ENCODE results near the gene LCNL1. TPM values are rescaled to one million over a fixed set of nuclear protein-coding genes. Genes with fewer than 3 reads are reported as not detected.
A peak's percentile ranks its signal among the peaks of the same experiment; 100 is the strongest.

LCNL1 gene
- total and polyA plus RNA-seq, 4 experiments from 2014 or later, result 0.14 to 0.17 TPM; not detected in 2

DNA sequence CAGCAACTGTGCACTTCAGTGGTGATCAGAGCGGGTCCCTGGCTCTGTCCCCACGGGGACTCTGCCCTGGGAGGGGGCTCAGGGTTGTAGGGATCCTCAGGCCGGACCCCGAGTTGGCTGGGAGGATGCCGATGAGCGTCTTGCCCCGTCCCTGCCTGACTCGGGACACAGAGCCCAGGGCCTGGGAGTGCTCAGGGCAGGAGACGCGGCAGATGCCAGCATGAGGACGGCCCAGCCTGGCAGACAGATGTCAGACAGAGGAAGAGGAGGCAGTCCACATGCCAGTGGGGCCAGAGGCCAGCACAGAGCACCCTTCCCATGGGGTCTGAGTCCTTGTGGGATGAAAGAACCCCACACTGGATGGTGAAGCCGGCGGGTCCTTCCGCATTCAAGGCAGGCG is 19.5 kb upstream of the LCNL1 start:
- Mint-ChIP-seq H3K27ac (peak overlapping the region in 4 of 7 donors; percentile 10 to 91 (median 78)), H3K9me3 (no peaks in the 10 kb centered on the region), H3K4me3 (peak overlapping the region in 1 of 8 donors; percentile 64), H3K4me1 (peaks cover 23 to 62% (median 33%) of the 10 kb centered on the region in 4 donors), H3K27me3 (no peaks in the 10 kb centered on the region), H3K36me3 (no peaks in the 10 kb centered on the region)
- Histone ChIP-seq H3K4me3 (ENCODE audit: low read length in 2 of 2) (no peak overlapping the region), H3K27ac (ENCODE audit: low read depth, low read length) (no peak overlapping the region), H3K9me3 (ENCODE audit: control insufficient read depth in 1 of 2, low read length in 2 of 2) (no peaks in the 10 kb centered on the region), H3K4me1 (ENCODE audit: insufficient read depth, low read length) (peaks cover 69% of the 10 kb centered on the region), H3K27me3 (ENCODE audit: insufficient read depth, low read length) (no peaks in the 10 kb centered on the region), H3K36me3 (ENCODE audit: insufficient read depth, low read length) (no peaks in the 10 kb centered on the region)
- intact Hi-C loops (cut with micrococcal nuclease), result no loop called here
- no peak for DNase-seq
- CTCF ChIA-PET (ENCODE audit: partially characterized antibody), result interaction anchor here (1.1 kb wide), 1 partner anchor 15 kb away, joined by 3 read pairs; no protein-coding TSS in a partner anchor
- POLR2A ChIA-PET (ENCODE audit: partially characterized antibody), result interaction anchor here (9.2 kb wide), 1 partner anchor 12 kb away, joined by 75 read pairs; no protein-coding TSS in a partner anchor

- no peak overlapping the region for H3K27ac ChIP-seq (ENCODE audit: low read depth, low read length)
- Mint-ChIP-seq H3K4me1 (peaks cover 23 to 58% (median 33%) of the 10 kb centered on the region in 4 donors), H3K27ac (peak overlapping the region in 1 of 7 donors; percentile 10), H3K4me3 (no peak overlapping the region), H3K36me3 (no peaks in the 10 kb centered on the region), H3K27me3 (no peaks in the 10 kb centered on the region), H3K9me3 (no peaks in the 10 kb centered on the region)
- CTCF ChIA-PET (ENCODE audit: partially characterized antibody), result interaction anchor here (1.1 kb wide), 1 partner anchor 16 kb away, joined by 3 read pairs; no protein-coding TSS in a partner anchor
- no peaks in the 10 kb centered on the region for H3K36me3 ChIP-seq (ENCODE audit: insufficient read depth, low read length)
- H3K9me3 ChIP-seq (ENCODE audit: control insufficient read depth in 1 of 2, low read length in 2 of 2), result no peaks in the 10 kb centered on the region
- no peak for DNase-seq
- H3K4me1 ChIP-seq (ENCODE audit: insufficient read depth, low read length), result peaks cover 65% of the 10 kb centered on the region
- H3K4me3 ChIP-seq (ENCODE audit: low read length in 2 of 2), result no peak overlapping the region
- intact Hi-C loops (cut with micrococcal nuclease), result no loop called here
- H3K27me3 ChIP-seq (ENCODE audit: insufficient read depth, low read length), result no peaks in the 10 kb centered on the region
- POLR2A ChIA-PET (ENCODE audit: partially characterized antibody), result interaction anchor here (9.2 kb wide), 1 partner anchor 12 kb away, joined by 75 read pairs; no protein-coding TSS in a partner anchor
These were observed 19.0 kb upstream of the LCNL1 start for GRCh38 chr9:136963751-136964150.

DNA sequence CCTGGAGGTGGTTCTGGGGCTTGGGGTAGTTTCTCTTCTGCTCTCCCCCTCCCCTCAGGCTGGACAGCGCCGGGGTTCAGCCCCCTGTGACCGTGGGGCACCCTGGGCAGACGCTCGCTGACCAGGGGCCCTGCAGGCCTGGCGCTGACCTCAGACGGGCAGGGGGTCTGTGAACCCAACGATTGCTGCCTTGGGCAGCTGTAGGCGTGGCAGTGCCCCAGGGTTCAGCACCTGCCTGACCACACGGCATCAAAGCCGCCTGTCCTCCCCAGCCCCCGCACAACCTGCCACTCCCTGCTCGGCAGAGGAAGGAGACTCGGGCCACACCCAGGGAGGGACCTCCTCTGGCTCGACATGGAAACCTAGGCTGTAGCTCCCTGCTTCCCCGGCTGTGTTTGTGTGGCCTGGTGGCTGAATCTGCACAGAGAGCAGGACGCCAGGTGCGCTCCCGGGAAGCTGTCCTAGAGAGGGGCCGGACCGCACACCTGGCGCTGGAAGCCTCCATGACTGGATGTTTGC is 18.6 kb upstream of the LCNL1 start:
- Mint-ChIP-seq H3K4me1 (peaks cover 23 to 53% (median 33%) of the 10 kb centered on the region in 4 donors), H3K27ac (peak overlapping the region in 4 of 7 donors; percentile 64 to 72 (median 67)), H3K9me3 (no peaks in the 10 kb centered on the region), H3K4me3 (peak overlapping the region in 5 of 8 donors; percentile 25 to 61 (median 51)), H3K27me3 (no peaks in the 10 kb centered on the region), H3K36me3 (no peaks in the 10 kb centered on the region)
- Histone ChIP-seq H3K9me3 (ENCODE audit: control insufficient read depth in 1 of 2, low read length in 2 of 2) (no peaks in the 10 kb centered on the region), H3K27me3 (ENCODE audit: insufficient read depth, low read length) (no peaks in the 10 kb centered on the region), H3K27ac (ENCODE audit: low read depth, low read length) (no peak overlapping the region), H3K4me1 (ENCODE audit: insufficient read depth, low read length) (peaks cover 60% of the 10 kb centered on the region), H3K36me3 (ENCODE audit: insufficient read depth, low read length) (no peaks in the 10 kb centered on the region), H3K4me3 (ENCODE audit: low read length in 2 of 2) (no peak overlapping the region)
- ChIA-PET CTCF (ENCODE audit: partially characterized antibody) (no interaction called here), POLR2A (ENCODE audit: partially characterized antibody) (interaction anchor here (1.0 to 9.2 kb wide), 2 partner anchors 11 to 14 kb away, joined by 5 to 75 read pairs; no protein-coding TSS in a partner anchor)
- no peak for DNase-seq
- intact Hi-C loops (cut with micrococcal nuclease), result no loop called here

- peak overlapping the region in 5 of 7 donors; percentile 53 to 91 (median 72) for H3K27ac Mint-ChIP-seq
- Histone ChIP-seq H3K9me3 (ENCODE audit: control insufficient read depth in 1 of 2, low read length in 2 of 2) (no peaks in the 10 kb centered on the region), H3K36me3 (ENCODE audit: insufficient read depth, low read length) (no peaks in the 10 kb centered on the region), H3K4me1 (ENCODE audit: insufficient read depth, low read length) (peaks cover 54% of the 10 kb centered on the region), H3K27ac (ENCODE audit: low read depth, low read length) (no peak overlapping the region), H3K27me3 (ENCODE audit: insufficient read depth, low read length) (no peaks in the 10 kb centered on the region), H3K4me3 (ENCODE audit: low read length in 2 of 2) (no peak overlapping the region)
- ChIA-PET CTCF (ENCODE audit: partially characterized antibody) (interaction anchor here (0.6 to 0.8 kb wide), 2 partner anchors 16 to 70 kb away, joined by 3 read pairs; no protein-coding TSS in a partner anchor), POLR2A (ENCODE audit: partially characterized antibody) (interaction anchor here (1.0 to 9.2 kb wide), 3 partner anchors 10 to 27 kb away, joined by 5 to 75 read pairs (median 13); partner anchors contain the start of gene PAXX)
- intact Hi-C loops (cut with micrococcal nuclease), result no loop called here
- H3K4me1 Mint-ChIP-seq, result peaks cover 23 to 48% (median 33%) of the 10 kb centered on the region in 4 donors
- no peaks in the 10 kb centered on the region for H3K27me3 Mint-ChIP-seq
- peak overlapping the region in 6 of 8 donors; percentile 26 to 61 (median 54) for H3K4me3 Mint-ChIP-seq
- H3K9me3 Mint-ChIP-seq, result no peaks in the 10 kb centered on the region
- no peak for DNase-seq
- H3K36me3 Mint-ChIP-seq, result no peaks in the 10 kb centered on the region
These were observed 17.9 kb upstream of the LCNL1 start for GRCh38 chr9:136964833-136965422.

GRCh38 chr9:136965771-136966484 is 16.9 kb upstream of the LCNL1 start:
- H3K27me3 Mint-ChIP-seq, result no peaks in the 10 kb centered on the region
- no peaks in the 10 kb centered on the region for H3K36me3 Mint-ChIP-seq
- Histone ChIP-seq H3K27ac (ENCODE audit: low read depth, low read length) (peak overlapping the region; percentile 42), H3K27me3 (ENCODE audit: insufficient read depth, low read length) (no peaks in the 10 kb centered on the region), H3K9me3 (ENCODE audit: control insufficient read depth in 1 of 2, low read length in 2 of 2) (no peaks in the 10 kb centered on the region), H3K4me3 (ENCODE audit: low read length in 2 of 2) (no peak overlapping the region), H3K4me1 (ENCODE audit: insufficient read depth, low read length) (peaks cover 47% of the 10 kb centered on the region), H3K36me3 (ENCODE audit: insufficient read depth, low read length) (no peaks in the 10 kb centered on the region)
- no peaks in the 10 kb centered on the region for H3K9me3 Mint-ChIP-seq
- intact Hi-C loops (cut with micrococcal nuclease), result no loop called here
- peaks cover 19 to 38% (median 30%) of the 10 kb centered on the region in 4 donors for H3K4me1 Mint-ChIP-seq
- H3K27ac Mint-ChIP-seq, result peak overlapping the region; percentile 77 to 91 (median 88)
- peak overlapping the region; percentile 70 to 86 (median 79) for H3K4me3 Mint-ChIP-seq
- ChIA-PET POLR2A (ENCODE audit: partially characterized antibody) (interaction anchor here (1.4 to 9.2 kb wide), 4 partner anchors 9 to 26 kb away, joined by 3 to 75 read pairs (median 10); partner anchors contain the start of gene PAXX), CTCF (ENCODE audit: partially characterized antibody) (interaction anchor here (1.4 to 2.2 kb wide), 3 partner anchors 18 to 174 kb away, joined by 3 to 6 read pairs (median 5); no protein-coding TSS in a partner anchor)
- DNase-seq, result peak; percentile 41 to 71 (median 48)

DNA sequence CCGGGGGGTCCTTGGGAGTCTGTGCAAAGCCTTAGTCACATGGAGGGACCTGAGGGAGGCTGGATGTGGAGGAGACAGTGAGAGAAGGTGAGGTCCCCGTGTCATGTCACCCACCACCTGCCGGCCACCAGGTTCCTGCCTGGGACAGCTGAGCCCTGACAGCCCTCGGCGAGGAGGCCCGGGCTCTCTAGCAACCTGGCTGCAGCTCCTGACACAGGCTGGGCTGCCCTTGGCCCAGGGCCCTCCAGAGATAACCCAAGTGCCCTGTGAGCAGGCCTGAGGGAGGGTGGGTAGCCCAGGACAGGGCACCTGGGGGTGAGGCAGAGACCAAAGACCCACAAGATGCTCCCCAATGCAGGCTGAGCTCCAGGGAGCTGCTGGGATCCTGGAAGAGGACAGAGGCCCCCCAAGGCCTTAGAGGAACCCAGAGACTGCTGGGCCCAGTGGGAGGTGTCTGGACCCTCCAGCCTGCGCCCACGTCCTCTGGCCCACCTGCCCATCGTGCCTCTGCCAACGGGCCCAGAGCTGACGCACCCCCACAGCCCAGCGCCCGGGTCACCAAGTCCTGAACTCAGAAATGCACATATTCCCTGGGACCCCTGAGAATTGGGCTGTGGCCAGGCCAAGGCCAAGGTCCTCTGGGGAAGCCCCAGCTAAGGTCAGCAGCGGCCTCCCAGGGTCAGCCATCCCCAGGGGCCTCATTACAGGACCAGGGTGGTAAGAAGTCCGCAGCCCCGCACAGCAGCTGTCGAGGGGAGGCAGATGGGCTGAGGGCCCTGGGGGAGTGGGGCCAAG is 14.3 kb upstream of the LCNL1 start:
- H3K4me1 ChIP-seq (ENCODE audit: insufficient read depth, low read length), result peaks cover 30% of the 10 kb centered on the region
- Mint-ChIP-seq H3K4me3 (no peak overlapping the region), H3K27ac (no peak overlapping the region), H3K9me3 (no peaks in the 10 kb centered on the region), H3K4me1 (peaks cover 14 to 25% (median 19%) of the 10 kb centered on the region in 4 donors), H3K36me3 (no peaks in the 10 kb centered on the region), H3K27me3 (no peaks in the 10 kb centered on the region)
- no peaks in the 10 kb centered on the region for H3K27me3 ChIP-seq (ENCODE audit: insufficient read depth, low read length)
- no peak overlapping the region for H3K4me3 ChIP-seq (ENCODE audit: low read length in 2 of 2)
- no peaks in the 10 kb centered on the region for H3K9me3 ChIP-seq (ENCODE audit: control insufficient read depth in 1 of 2, low read length in 2 of 2)
- H3K36me3 ChIP-seq (ENCODE audit: insufficient read depth, low read length), result no peaks in the 10 kb centered on the region
- ChIA-PET CTCF (ENCODE audit: partially characterized antibody) (interaction anchor here (1.1 kb wide), 1 partner anchor 16 kb away, joined by 3 read pairs; no protein-coding TSS in a partner anchor), POLR2A (ENCODE audit: partially characterized antibody) (interaction anchor here (1.1 to 1.7 kb wide), 2 partner anchors 8 to 10 kb away, joined by 4 to 7 read pairs; no protein-coding TSS in a partner anchor)
- no peak overlapping the region for H3K27ac ChIP-seq (ENCODE audit: low read depth, low read length)
- intact Hi-C loops (cut with micrococcal nuclease), result no loop called here
- DNase-seq, result no peak

Measured in CD4-positive, alpha-beta memory T cell (primary cell).